Transverse colon (tissue), 4 donors: ENCODE data around the gene PDE1C. TPM values are rescaled to one million over a fixed set of nuclear protein-coding genes. Genes with fewer than 3 reads are reported as not detected.
"Not testable (repeated sequence)": the region's sequence is repeated elsewhere in the genome, so short reads cannot be mapped to it uniquely, and the experiment has no call there.

Experiments
- DNase-seq: peaks from one replicate; pipeline ENCODE4 v3.0.0-alpha.2; 2019
- H3K27ac ChIP-seq, 4 donors: fragments of 200-600 bp; sonication (generic); 2 replicates each; pipeline ENCODE4 v1.5.1; 2016 to 2018; ENCODE audit warnings: inconsistent platforms in 4 of 4
- H3K27me3 ChIP-seq: fragments of 200-600 bp; sonication (generic); 2 replicates; pipeline ENCODE4 v1.5.1; 2017; ENCODE audit warnings: inconsistent platforms
- H3K36me3 ChIP-seq, 4 donors: fragments of 200-600 bp; sonication (generic); 2 replicates each; pipeline ENCODE4 v1.5.1; 2017 to 2019; ENCODE audit warnings: inconsistent platforms in 4 of 4
- H3K4me1 ChIP-seq, 4 donors: fragments of 200-600 bp; sonication (generic); 2 replicates each; pipeline ENCODE4 v1.5.1; 2017 to 2020; ENCODE audit warnings: inconsistent platforms in 4 of 4
- H3K4me3 ChIP-seq, 4 donors: fragments of 200-600 bp; sonication (generic); 1 replicate in 1 of 4; 2 replicates in 3 of 4; pipeline versions ENCODE4 v1.5.1 to v1.6.1; 2017 to 2019; ENCODE audit warnings: inconsistent platforms in 4 of 4
- H3K9me3 ChIP-seq, 2 donors: fragments of 200-600 bp; sonication (generic); 2 replicates each; pipeline ENCODE4 v1.5.1; 2017 to 2019; ENCODE audit warnings: inconsistent platforms in 2 of 2
- CTCF ChIP-seq, 5 experiments: fragments of 200-600 bp in 3 of 5; fragments of 450-650 bp in 2 of 5; sonication (generic) in 3 of 5; IDR thresholded peaks; 1 replicate in 2 of 5; 2 replicates in 3 of 5; pipeline ENCODE4 v1.5.1; 2016 to 2017; ENCODE audit warnings: antibody characterized with exemption in 5 of 5, inconsistent platforms in 3 of 5, mild to moderate bottlenecking in 2 of 5, moderate library complexity in 1 of 5
- EP300 ChIP-seq: sonication (generic); formaldehyde crosslinking; IDR thresholded peaks from one replicate; pipeline ENCODE4 v1.6.1; 2017; ENCODE audit warnings: antibody characterized with exemption, low read depth
- POLR2A ChIP-seq: fragments of 450-650 bp; IDR thresholded peaks from one replicate; pipeline ENCODE4 v1.6.1; 2016; ENCODE audit warnings: antibody characterized with exemption, mild to moderate bottlenecking, moderate library complexity
- POLR2AphosphoS5 ChIP-seq, 3 donors: sonication (generic); formaldehyde crosslinking; IDR thresholded peaks; one replicate each; pipeline ENCODE4 v1.6.1; 2016; ENCODE audit warnings: antibody characterized with exemption in 3 of 3
- WGBS, 2 donors: methylation state at CpG; one replicate each; pipeline ENCODE4 v1.1.5; 2018; ENCODE audit warnings: low coverage in 1 of 2; 5-methylcytosine and 5-hydroxymethylcytosine counted together
- in situ Hi-C, 4 donors: fragments of 200-750 bp; cut with MboI; loops; one replicate each; pipeline versions ENCODE4 v1.15.0 to v1.15.1; 2017; ENCODE audit warnings: low sequenced_read_pairs in 3 of 4, low pct_ligation_motif_present in 1 of 4, low pct_unique_long_range_greater_than_20kb in 1 of 4
- intact Hi-C: fragments of 100-400 bp; cut with DNase I; formaldehyde crosslinking; loops from one replicate; pipeline ENCODE4 v1.15.1; 2023; ENCODE audit warnings: low total_unique reads
- total RNA-seq, 4 donors: library from RNA; depleted of rRNA; stranded (reverse); fragments of >200 nt; gene quantifications; one replicate each; pipeline ENCODE4 v1.1.0, GENCODE V29; 2016

Gene PDE1C
- total RNA-seq, 4 donors from 2014 or later = 1.5 to 8.4 (median 2.9) TPM

DNA sequence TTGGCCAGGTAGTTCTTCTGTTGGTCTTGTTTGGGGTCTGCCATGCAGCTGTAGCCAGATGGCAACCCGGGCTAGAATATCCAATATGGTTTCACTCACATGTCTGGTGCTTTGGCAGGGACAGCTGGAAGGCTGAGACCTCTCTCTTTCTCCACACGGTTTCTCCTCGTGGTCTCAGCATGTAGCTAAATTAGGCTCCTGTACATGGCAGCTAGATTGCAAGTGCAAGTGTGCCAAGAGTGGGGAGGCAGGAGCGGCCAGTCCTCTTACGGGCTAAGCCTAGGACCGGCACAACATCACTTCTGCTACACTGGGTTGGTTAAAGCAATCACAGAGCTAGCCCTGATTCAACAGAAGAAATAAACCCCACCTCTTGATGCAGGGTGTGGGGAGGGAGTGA is 9.3 kb upstream of the PDE1C start:
- WGBS, 2 donors = 70% methylated on average over 6 of the region's 6 CpGs; no CpG with 5 or more reads in 1 of the 2 donors
- DNase-seq = no peak
- TF ChIP-seq POLR2AphosphoS5 (IDR thresholded peaks at IDR 0.05) = no peak
- TF ChIP-seq POLR2A = no peak
- TF ChIP-seq CTCF (IDR thresholded peaks at IDR 0.05) = no peak
- no peak for TF ChIP-seq EP300
- H3K36me3 ChIP-seq = no peaks in the 10 kb centered on the region
- no peaks in the 10 kb centered on the region for H3K27me3 ChIP-seq
- intact Hi-C loops = no loop called here
- in situ Hi-C loops = no loop called here
- no peak overlapping the region for H3K27ac ChIP-seq
- H3K4me3 ChIP-seq = no peak overlapping the region
- no peaks in the 10 kb centered on the region for H3K9me3 ChIP-seq
- no peaks in the 10 kb centered on the region for H3K4me1 ChIP-seq

- no peaks in the 10 kb centered on the region for H3K4me1 ChIP-seq
- TF ChIP-seq POLR2A (no peak), CTCF (IDR thresholded peaks at IDR 0.05) (no peak), POLR2AphosphoS5 (IDR thresholded peaks at IDR 0.05) (no peak), EP300 (no peak)
- no peak overlapping the region for H3K27ac ChIP-seq
- peaks cover 3% of the 10 kb centered on the region for H3K27me3 ChIP-seq
- H3K4me3 ChIP-seq = no peak overlapping the region
- WGBS, 2 donors = 38 to 40% methylated on average over 2 of the region's 2 CpGs
- in situ Hi-C loops (no loop called here), intact Hi-C loops (no loop called here)
- no peak for DNase-seq
- no peaks in the 10 kb centered on the region for H3K36me3 ChIP-seq
- no peaks in the 10 kb centered on the region for H3K9me3 ChIP-seq
These were observed 8.6 kb upstream of the PDE1C start for GRCh38 chr7:32078824-32079223.

DNA sequence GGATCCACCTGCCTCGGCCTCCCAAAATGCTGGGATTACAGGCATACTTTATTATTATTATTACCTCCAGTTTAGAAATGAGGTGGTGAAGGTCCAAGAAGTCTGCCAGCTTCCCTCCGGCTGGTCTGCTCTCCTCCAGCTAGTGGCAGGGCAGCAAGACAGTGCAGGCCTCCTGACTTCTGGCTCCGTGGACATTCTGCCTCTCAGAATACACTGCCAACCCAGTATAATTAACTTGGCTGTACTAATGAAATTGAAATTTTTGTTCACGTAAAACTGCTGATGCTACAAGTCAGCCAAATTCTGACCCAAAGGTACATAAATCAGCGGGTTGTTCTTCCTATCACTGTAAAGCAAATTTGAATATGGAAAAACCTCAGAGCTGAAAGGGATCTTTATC is 7.6 kb upstream of the PDE1C start:
- TF ChIP-seq CTCF (IDR thresholded peaks at IDR 0.05) (no peak), POLR2AphosphoS5 (IDR thresholded peaks at IDR 0.05) (no peak), POLR2A (no peak)
- Histone ChIP-seq H3K27ac (no peak overlapping the region), H3K4me1 (no peaks in the 10 kb centered on the region), H3K36me3 (no peaks in the 10 kb centered on the region), H3K27me3 (peaks cover 12% of the 10 kb centered on the region), H3K9me3 (no peaks in the 10 kb centered on the region), H3K4me3 (no peak overlapping the region)
- in situ Hi-C loops = no loop called here
- intact Hi-C loops = no loop called here
- WGBS, 2 donors = 76 to 91% methylated on average over 5 of the region's 5 CpGs
- DNase-seq = no peak

- H3K9me3 ChIP-seq, H3K4me3 ChIP-seq, H3K27ac ChIP-seq, H3K4me1 ChIP-seq, H3K36me3 ChIP-seq, intact Hi-C loops, DNase-seq, in situ Hi-C loops: not testable (repeated sequence)
- 71 to 82% methylated on average over 4 to 5 of the region's 5 CpGs for WGBS, 2 donors
- peaks cover 22% of the 10 kb centered on the region for H3K27me3 ChIP-seq
These were observed 6.6 kb upstream of the PDE1C start for GRCh38 chr7:32076802-32077201.

- Histone ChIP-seq H3K4me1 (peaks cover 0 to 11% (median 0%) of the 10 kb centered on the region in 4 donors), H3K27me3 (peaks cover 34% of the 10 kb centered on the region), H3K27ac (no peak overlapping the region), H3K36me3 (no peaks in the 10 kb centered on the region), H3K9me3 (no peaks in the 10 kb centered on the region), H3K4me3 (no peak overlapping the region)
- in situ Hi-C loops (no loop called here), intact Hi-C loops (no loop called here)
- no peak for TF ChIP-seq CTCF (IDR thresholded peaks at IDR 0.05)
- no peak for TF ChIP-seq EP300
- TF ChIP-seq POLR2A = no peak
- TF ChIP-seq POLR2AphosphoS5 (IDR thresholded peaks at IDR 0.05) = no peak
- WGBS, 2 donors = 80% methylated on average over 4 of the region's 4 CpGs; no CpG with 5 or more reads in 1 of the 2 donors
- DNase-seq = no peak
These were observed 5.4 kb upstream of the PDE1C start for GRCh38 chr7:32075612-32076011.
